ACC112 (cell line): Measurements from ENCODE around the gene TFDP1.

Experiments used
- H2AFZ ChIP-seq: fragments of 200-600 bp; sonication (generic); one replicate; pipeline ENCODE4 v1.6.0; 2017; ENCODE audit warnings: antibody characterized with exemption, low read length; ENCODE audit not compliant: unreplicated experiment
- H3K27ac ChIP-seq: fragments of 200-600 bp; sonication (generic); 2 replicates; pipeline ENCODE4 v1.5.1; 2014; ENCODE audit warnings: low read depth, mild to moderate bottlenecking, antibody characterized with exemption, low read length, moderate library complexity
- H3K27me3 ChIP-seq: fragments of 200-600 bp; sonication (generic); 2 replicates; pipeline ENCODE4 v1.6.1; 2014; ENCODE audit warnings: mild to moderate bottlenecking, antibody characterized with exemption, low read length, moderate library complexity, mixed read lengths; ENCODE audit not compliant: insufficient read depth
- H3K36me3 ChIP-seq: fragments of 200-600 bp; sonication (generic); 2 replicates; pipeline ENCODE4 v1.6.1; 2016; ENCODE audit warnings: mild to moderate bottlenecking, antibody characterized with exemption, low read length, moderate library complexity, mixed read lengths; ENCODE audit not compliant: insufficient read depth
- H3K4me1 ChIP-seq: fragments of 200-600 bp; sonication (generic); one replicate; pipeline ENCODE4 v1.6.1; 2016; ENCODE audit warnings: low read length, mixed read lengths; ENCODE audit not compliant: insufficient read depth, unreplicated experiment, control insufficient read depth
- H3K4me3 ChIP-seq: fragments of 200-600 bp; sonication (generic); 2 replicates; pipeline ENCODE4 v1.5.1; 2014; ENCODE audit warnings: mild to moderate bottlenecking, low read depth, low read length
- H3K79me2 ChIP-seq: fragments of 200-600 bp; sonication (generic); one replicate; pipeline ENCODE4 v1.6.0; 2016; ENCODE audit warnings: low read length; ENCODE audit not compliant: control insufficient read depth, unreplicated experiment, insufficient read depth

The TFDP1 gene

GRCh38 chr13:113551081-113552000, 33.2 kb upstream of the TFDP1 start:
- no peak overlapping the region for H3K4me3 ChIP-seq
- H2AFZ ChIP-seq, result no peak overlapping the region
- peaks cover 14% of the 10 kb centered on the region for H3K79me2 ChIP-seq
- H3K27ac ChIP-seq, result no peak overlapping the region
- no peaks in the 10 kb centered on the region for H3K36me3 ChIP-seq
- no peaks in the 10 kb centered on the region for H3K4me1 ChIP-seq
- H3K27me3 ChIP-seq, result no peaks in the 10 kb centered on the region

- Histone ChIP-seq H3K79me2 (peaks cover 8% of the 10 kb centered on the region), H2AFZ (no peak overlapping the region), H3K4me1 (no peaks in the 10 kb centered on the region), H3K36me3 (no peaks in the 10 kb centered on the region), H3K27ac (no peak overlapping the region), H3K4me3 (no peak overlapping the region), H3K27me3 (no peaks in the 10 kb centered on the region)
Measured at GRCh38 chr13:113552079-113552478, 32.5 kb upstream of the TFDP1 start.

- H3K36me3 ChIP-seq, result no peaks in the 10 kb centered on the region
- H3K4me3 ChIP-seq, result no peak overlapping the region
- no peaks in the 10 kb centered on the region for H3K27me3 ChIP-seq
- H3K27ac ChIP-seq, result no peak overlapping the region
- H3K79me2 ChIP-seq, result peaks cover 5% of the 10 kb centered on the region
- H3K4me1 ChIP-seq, result no peaks in the 10 kb centered on the region
- H2AFZ ChIP-seq, result no peak overlapping the region
Measured at GRCh38 chr13:113552786-113553434, 31.6 kb upstream of the TFDP1 start.

GRCh38 chr13:113553511-113554332, 30.8 kb upstream of the TFDP1 start:
- peaks cover under 1% of the 10 kb centered on the region for H3K79me2 ChIP-seq
- H2AFZ ChIP-seq, result no peak overlapping the region
- no peak overlapping the region for H3K27ac ChIP-seq
- H3K4me1 ChIP-seq, result no peaks in the 10 kb centered on the region
- no peaks in the 10 kb centered on the region for H3K36me3 ChIP-seq
- no peak overlapping the region for H3K4me3 ChIP-seq
- no peaks in the 10 kb centered on the region for H3K27me3 ChIP-seq

- no peaks in the 10 kb centered on the region for H3K79me2 ChIP-seq
- H3K36me3 ChIP-seq, result no peaks in the 10 kb centered on the region
- H3K27me3 ChIP-seq, result no peaks in the 10 kb centered on the region
- no peak overlapping the region for H3K4me3 ChIP-seq
- no peak overlapping the region for H2AFZ ChIP-seq
- no peaks in the 10 kb centered on the region for H3K4me1 ChIP-seq
- H3K27ac ChIP-seq, result no peak overlapping the region
Measured at GRCh38 chr13:113554333-113554700, 30.2 kb upstream of the TFDP1 start.

- no peak overlapping the region for H2AFZ ChIP-seq
Measured at GRCh38 chr13:113555141-113555540, 29.4 kb upstream of the TFDP1 start.

GRCh38 chr13:113557013-113557412, 27.5 kb upstream of the TFDP1 start:
- Histone ChIP-seq H3K4me1 (no peaks in the 10 kb centered on the region), H3K79me2 (no peaks in the 10 kb centered on the region), H3K4me3 (no peak overlapping the region), H3K27me3 (no peaks in the 10 kb centered on the region), H3K36me3 (no peaks in the 10 kb centered on the region), H3K27ac (no peak overlapping the region), H2AFZ (no peak overlapping the region)

More at GRCh38 chr13:113555141-113555540, 29.4 kb upstream of the TFDP1 start:
- Histone ChIP-seq H3K79me2 (no peaks in the 10 kb centered on the region), H3K36me3 (no peaks in the 10 kb centered on the region), H3K27ac (no peak overlapping the region), H3K27me3 (no peaks in the 10 kb centered on the region), H3K4me1 (no peaks in the 10 kb centered on the region), H3K4me3 (no peak overlapping the region)

- Histone ChIP-seq H3K79me2 (no peaks in the 10 kb centered on the region), H3K36me3 (no peaks in the 10 kb centered on the region), H2AFZ (no peak overlapping the region), H3K27ac (no peak overlapping the region), H3K27me3 (no peaks in the 10 kb centered on the region), H3K4me1 (no peaks in the 10 kb centered on the region), H3K4me3 (no peak overlapping the region)
Measured at GRCh38 chr13:113558461-113558860, 26.1 kb upstream of the TFDP1 start.

- Histone ChIP-seq H3K27ac (no peak overlapping the region), H3K36me3 (no peaks in the 10 kb centered on the region), H3K4me1 (no peaks in the 10 kb centered on the region), H3K4me3 (no peak overlapping the region), H2AFZ (no peak overlapping the region), H3K27me3 (no peaks in the 10 kb centered on the region), H3K79me2 (no peaks in the 10 kb centered on the region)
Measured at GRCh38 chr13:113559061-113559460, 25.5 kb upstream of the TFDP1 start.

- no peaks in the 10 kb centered on the region for H3K4me1 ChIP-seq
- H3K27me3 ChIP-seq, result no peaks in the 10 kb centered on the region
- no peaks in the 10 kb centered on the region for H3K36me3 ChIP-seq
- H2AFZ ChIP-seq, result no peak overlapping the region
- no peak overlapping the region for H3K4me3 ChIP-seq
- no peaks in the 10 kb centered on the region for H3K79me2 ChIP-seq
- H3K27ac ChIP-seq, result no peak overlapping the region
Measured at GRCh38 chr13:113559901-113560644, 24.5 kb upstream of the TFDP1 start.
